ENCODE data around the gene NMD3. TPM values are rescaled to one million over a fixed set of nuclear protein-coding genes. Genes with fewer than 3 reads are reported as not detected.

The NMD3 gene
- total and polyA plus RNA-seq, 4 donors, result 18.7 to 64.1 (median 33.2) TPM

- no peaks in the 10 kb centered on the region for H3K27me3 ChIP-seq (ENCODE audit: control insufficient read depth in 3 of 3, insufficient read depth in 3 of 3, low read length in 2 of 3)
- no peaks in the 10 kb centered on the region for H3K9me3 ChIP-seq (ENCODE audit: control insufficient read depth in 4 of 4, insufficient read depth in 3 of 4, low read length in 3 of 4)
- no peak overlapping the region for H3K4me3 ChIP-seq
- H3K4me1 ChIP-seq (ENCODE audit: control insufficient read depth in 5 of 5, insufficient read depth in 5 of 5, low read length in 5 of 5), result no peaks in the 10 kb centered on the region
- DNase-seq (no peak), ATAC-seq (ENCODE audit: insufficient read depth, low FRiP score) (no peak)
- H3K36me3 ChIP-seq (ENCODE audit: control insufficient read depth in 4 of 4, insufficient read depth in 4 of 4, low read length in 4 of 4), result no peaks in the 10 kb centered on the region
- no peak for TF ChIP-seq CTCF (IDR thresholded peaks at IDR 0.05; ENCODE audit: control extremely low read depth, extremely low read depth)
- no peak overlapping the region for H3K9ac ChIP-seq (ENCODE audit: insufficient read depth in 1 of 2, low read length in 2 of 2)
- H3K27ac ChIP-seq (ENCODE audit: low read depth in 1 of 2, low read length in 1 of 2), result no peak overlapping the region
- WGBS, 2 donors, result 83 to 86% methylated on average over 3 of the region's 3 CpGs
These were observed 21.2 kb upstream of the NMD3 start for GRCh38 chr3:161199926-161200325.

GRCh38 chr3:161203485-161204098 lies 17.5 kb upstream of the NMD3 start:
- no peaks in the 10 kb centered on the region for H3K27me3 ChIP-seq (ENCODE audit: control insufficient read depth in 3 of 3, insufficient read depth in 3 of 3, low read length in 2 of 3)
- DNase-seq (no peak), ATAC-seq (ENCODE audit: insufficient read depth, low FRiP score) (no peak)
- no peak overlapping the region for H3K4me3 ChIP-seq
- 94 to 98% methylated on average over 4 of the region's 4 CpGs for WGBS, 2 donors
- no peak for TF ChIP-seq CTCF (IDR thresholded peaks at IDR 0.05; ENCODE audit: control extremely low read depth, extremely low read depth)
- no peak overlapping the region for H3K27ac ChIP-seq (ENCODE audit: low read depth in 1 of 2, low read length in 1 of 2)
- no peaks in the 10 kb centered on the region for H3K36me3 ChIP-seq (ENCODE audit: control insufficient read depth in 4 of 4, insufficient read depth in 4 of 4, low read length in 4 of 4)
- no peaks in the 10 kb centered on the region for H3K4me1 ChIP-seq (ENCODE audit: control insufficient read depth in 5 of 5, insufficient read depth in 5 of 5, low read length in 5 of 5)
- no peaks in the 10 kb centered on the region for H3K9me3 ChIP-seq (ENCODE audit: control insufficient read depth in 4 of 4, insufficient read depth in 3 of 4, low read length in 3 of 4)
- H3K9ac ChIP-seq (ENCODE audit: insufficient read depth in 1 of 2, low read length in 2 of 2), result no peak overlapping the region

GRCh38 chr3:161208931-161209330 lies 12.2 kb upstream of the NMD3 start:
- Histone ChIP-seq H3K9me3 (ENCODE audit: control insufficient read depth in 4 of 4, insufficient read depth in 3 of 4, low read length in 3 of 4) (no peaks in the 10 kb centered on the region), H3K27ac (ENCODE audit: low read depth in 1 of 2, low read length in 1 of 2) (no peak overlapping the region), H3K4me3 (no peak overlapping the region), H3K4me1 (ENCODE audit: control insufficient read depth in 5 of 5, insufficient read depth in 5 of 5, low read length in 5 of 5) (no peaks in the 10 kb centered on the region), H3K36me3 (ENCODE audit: control insufficient read depth in 4 of 4, insufficient read depth in 4 of 4, low read length in 4 of 4) (no peaks in the 10 kb centered on the region), H3K27me3 (ENCODE audit: control insufficient read depth in 3 of 3, insufficient read depth in 3 of 3, low read length in 2 of 3) (no peaks in the 10 kb centered on the region), H3K9ac (ENCODE audit: insufficient read depth in 1 of 2, low read length in 2 of 2) (no peak overlapping the region)
- DNase-seq, result no peak
- WGBS, 2 donors, result 90 to 93% methylated on average over 4 of the region's 4 CpGs
- no peak for ATAC-seq (ENCODE audit: insufficient read depth, low FRiP score)
- no peak for TF ChIP-seq CTCF (IDR thresholded peaks at IDR 0.05; ENCODE audit: control extremely low read depth, extremely low read depth)
